H9 (cell line): ENCODE results near the gene METTL26. TPM values are rescaled to one million over a fixed set of nuclear protein-coding genes. Genes with fewer than 3 reads are reported as not detected.

Experiments used
- DNase-seq: peaks from one replicate; pipeline ENCODE4 v3.0.0-alpha.2; 2017
- H2AFZ ChIP-seq: one replicate; pipeline ENCODE4 v1.6.1; 2013; ENCODE audit warnings: mild to moderate bottlenecking, low read length, control low read depth, moderate library complexity
- H2AK5ac ChIP-seq: 2 replicates; pipeline ENCODE4 v1.6.1; 2013; ENCODE audit warnings: low read length, control low read depth, mixed read lengths; ENCODE audit not compliant: insufficient read length
- H2BK120ac ChIP-seq: one replicate; pipeline ENCODE4 v1.6.1; 2013; ENCODE audit warnings: low read depth, mild to moderate bottlenecking, low read length, control low read depth, inconsistent platforms; ENCODE audit not compliant: poor library complexity, severe bottlenecking
- H2BK12ac ChIP-seq: 2 replicates; pipeline ENCODE4 v1.6.1; 2013; ENCODE audit warnings: low read length, control low read depth, mixed read lengths, low read depth; ENCODE audit not compliant: insufficient read length
- H2BK15ac ChIP-seq: 2 replicates; pipeline ENCODE4 v1.6.1; 2013; ENCODE audit warnings: low read depth, low read length, control low read depth
- H2BK20ac ChIP-seq: one replicate; pipeline ENCODE4 v1.6.1; 2013; ENCODE audit warnings: low read depth, mild to moderate bottlenecking, low read length, control low read depth, inconsistent platforms; ENCODE audit not compliant: poor library complexity, severe bottlenecking
- H2BK5ac ChIP-seq: 2 replicates; pipeline ENCODE4 v1.6.1; 2013; ENCODE audit warnings: low read length, control low read depth, mixed read lengths; ENCODE audit not compliant: insufficient read length
- H3K14ac ChIP-seq: 2 replicates; pipeline ENCODE4 v1.6.1; 2013; ENCODE audit warnings: low read length, control low read depth; ENCODE audit not compliant: insufficient read depth
- H3K18ac ChIP-seq: 2 replicates; pipeline ENCODE4 v1.6.1; 2013; ENCODE audit warnings: low read depth, mild to moderate bottlenecking, mixed read lengths, low read length, control low read depth; ENCODE audit not compliant: insufficient read length
- H3K23ac ChIP-seq: 2 replicates; pipeline ENCODE4 v1.6.1; 2013; ENCODE audit warnings: low read length, control low read depth, mixed read lengths, low read depth; ENCODE audit not compliant: insufficient read length
- H3K23me2 ChIP-seq: 2 replicates; pipeline ENCODE4 v1.6.1; 2013; ENCODE audit warnings: low read depth, mild to moderate bottlenecking, mixed read lengths, low read length, control low read depth; ENCODE audit not compliant: insufficient read length, poor library complexity, severe bottlenecking
- H3K27ac ChIP-seq: 2 replicates; pipeline ENCODE4 v1.5.1; 2013; ENCODE audit warnings: low read length, control low read depth, mixed read lengths, low read depth; ENCODE audit not compliant: insufficient read length
- H3K27me3 ChIP-seq: 2 replicates; pipeline ENCODE4 v1.6.1; 2013; ENCODE audit warnings: low read length, control low read depth, inconsistent platforms; ENCODE audit not compliant: insufficient read depth
- H3K4ac ChIP-seq: 2 replicates; pipeline ENCODE4 v1.6.1; 2013; ENCODE audit warnings: low read depth, mild to moderate bottlenecking, control low read depth, inconsistent platforms, low read length, moderate library complexity
- H3K4me1 ChIP-seq: 2 replicates; pipeline ENCODE4 v1.6.1; 2013; ENCODE audit warnings: low read length, control low read depth, inconsistent platforms; ENCODE audit not compliant: insufficient read depth
- H3K4me2 ChIP-seq: 2 replicates; pipeline ENCODE4 v1.6.1; 2013; ENCODE audit warnings: low read length, control low read depth, mixed read lengths; ENCODE audit not compliant: insufficient read length, insufficient read depth
- H3K56ac ChIP-seq: 2 replicates; pipeline ENCODE4 v1.6.1; 2013; ENCODE audit warnings: low read depth, mild to moderate bottlenecking, mixed read lengths, low read length, control low read depth; ENCODE audit not compliant: insufficient read length
- H3K79me1 ChIP-seq: 2 replicates; pipeline ENCODE4 v1.6.1; 2013; ENCODE audit warnings: low read depth, mild to moderate bottlenecking, moderate library complexity, low read length, control low read depth, inconsistent platforms; ENCODE audit not compliant: insufficient read depth, poor library complexity, severe bottlenecking
- H3K79me2 ChIP-seq: 2 replicates; pipeline ENCODE4 v1.6.1; 2013; ENCODE audit warnings: low read length, control low read depth, inconsistent platforms; ENCODE audit not compliant: insufficient read depth
- H3K9ac ChIP-seq: 2 replicates; pipeline ENCODE4 v1.6.1; 2013; ENCODE audit warnings: low read length, control low read depth, mixed read lengths; ENCODE audit not compliant: insufficient read length; ENCODE audit errors: extremely low read depth
- H3K9me3 ChIP-seq: one replicate; pipeline ENCODE4 v1.6.1; 2013; ENCODE audit warnings: low read depth, low read length, inconsistent platforms; ENCODE audit not compliant: control insufficient read depth
- H3T11ph ChIP-seq: one replicate; pipeline ENCODE4 v1.6.1; 2013; ENCODE audit warnings: mild to moderate bottlenecking, low read length, control low read depth, inconsistent platforms
- H4K20me1 ChIP-seq: one replicate; pipeline ENCODE4 v1.6.1; 2013; ENCODE audit not compliant: control insufficient read depth, insufficient read length, insufficient read depth
- H4K5ac ChIP-seq: 2 replicates; pipeline ENCODE4 v1.6.1; 2013; ENCODE audit warnings: low read depth, mild to moderate bottlenecking, mixed read lengths, low read length, control low read depth; ENCODE audit not compliant: insufficient read length
- H4K8ac ChIP-seq: replicated peaks from 2 replicates; pipeline ENCODE4 v1.6.1; 2013; ENCODE audit warnings: low read length, control low read depth, mixed read lengths, low read depth; ENCODE audit not compliant: insufficient read length
- H4K91ac ChIP-seq: 2 replicates; pipeline ENCODE4 v1.6.1; 2013; ENCODE audit warnings: low read depth, mild to moderate bottlenecking, moderate library complexity, mixed read lengths, low read length, control low read depth; ENCODE audit not compliant: insufficient read length
- H3K27ac Mint-ChIP-seq, 3 experiments: 2 replicates in 2 of 3; 3 replicates in 1 of 3; pipeline ENCODE4 v1.8.0; 2020 to 2021; ENCODE audit warnings: mixed read lengths in 3 of 3, mild to moderate bottlenecking in 1 of 3, moderate library complexity in 1 of 3
- H3K27me3 Mint-ChIP-seq: 2 replicates; pipeline ENCODE4 v1.8.0; 2021; ENCODE audit warnings: low read depth, mild to moderate bottlenecking, moderate library complexity, mixed read lengths
- H3K36me3 Mint-ChIP-seq, 3 experiments: 2 replicates in 2 of 3; 3 replicates in 1 of 3; pipeline ENCODE4 v1.8.0; 2020 to 2021; ENCODE audit warnings: low read depth in 3 of 3, mixed read lengths in 3 of 3; ENCODE audit not compliant: insufficient read depth in 1 of 3
- H3K4me1 Mint-ChIP-seq, 2 experiments: 2 replicates each; pipeline ENCODE4 v1.8.0; 2020; ENCODE audit warnings: mixed read lengths in 2 of 2
- H3K4me3 Mint-ChIP-seq, 2 experiments: 2 replicates in 1 of 2; 3 replicates in 1 of 2; pipeline ENCODE4 v1.8.0; 2020 to 2021; ENCODE audit warnings: mild to moderate bottlenecking in 2 of 2, mixed read lengths in 2 of 2, moderate library complexity in 1 of 2
- H3K9me3 Mint-ChIP-seq, 2 experiments: 2 replicates in 1 of 2; 3 replicates in 1 of 2; pipeline ENCODE4 v1.8.0; 2020; ENCODE audit warnings: mild to moderate bottlenecking in 2 of 2, mixed read lengths in 2 of 2, moderate library complexity in 1 of 2
- WGBS: extraction: QIAGEN DNeasy Blood & Tissue Kit; methylation state at CpG from one replicate; pipeline ENCODE4 v1.1.7; 2013; ENCODE audit warnings: missing lambda C conversion rate, low lambda C conversion rate, mixed read lengths; ENCODE audit not compliant: insufficient read length; ENCODE audit errors: extremely low coverage; 5-methylcytosine and 5-hydroxymethylcytosine counted together
- total RNA-seq: library from RNA; stranded (reverse); gene quantifications from 2 replicates; pipeline ENCODE4 v1.2.1, GENCODE V29; 2021
- TF ChIP-seq, protein P1 (sequence below): fragments of 200-600 bp; sonication (generic); conservative IDR thresholded peaks from 3 replicates; pipeline ENCODE4 v1.8.0; 2021; ENCODE audit warnings: antibody characterized with exemption, mild to moderate bottlenecking

METTL26 gene
- total RNA-seq, 1 experiment from 2014 or later, result 108 TPM

DNA sequence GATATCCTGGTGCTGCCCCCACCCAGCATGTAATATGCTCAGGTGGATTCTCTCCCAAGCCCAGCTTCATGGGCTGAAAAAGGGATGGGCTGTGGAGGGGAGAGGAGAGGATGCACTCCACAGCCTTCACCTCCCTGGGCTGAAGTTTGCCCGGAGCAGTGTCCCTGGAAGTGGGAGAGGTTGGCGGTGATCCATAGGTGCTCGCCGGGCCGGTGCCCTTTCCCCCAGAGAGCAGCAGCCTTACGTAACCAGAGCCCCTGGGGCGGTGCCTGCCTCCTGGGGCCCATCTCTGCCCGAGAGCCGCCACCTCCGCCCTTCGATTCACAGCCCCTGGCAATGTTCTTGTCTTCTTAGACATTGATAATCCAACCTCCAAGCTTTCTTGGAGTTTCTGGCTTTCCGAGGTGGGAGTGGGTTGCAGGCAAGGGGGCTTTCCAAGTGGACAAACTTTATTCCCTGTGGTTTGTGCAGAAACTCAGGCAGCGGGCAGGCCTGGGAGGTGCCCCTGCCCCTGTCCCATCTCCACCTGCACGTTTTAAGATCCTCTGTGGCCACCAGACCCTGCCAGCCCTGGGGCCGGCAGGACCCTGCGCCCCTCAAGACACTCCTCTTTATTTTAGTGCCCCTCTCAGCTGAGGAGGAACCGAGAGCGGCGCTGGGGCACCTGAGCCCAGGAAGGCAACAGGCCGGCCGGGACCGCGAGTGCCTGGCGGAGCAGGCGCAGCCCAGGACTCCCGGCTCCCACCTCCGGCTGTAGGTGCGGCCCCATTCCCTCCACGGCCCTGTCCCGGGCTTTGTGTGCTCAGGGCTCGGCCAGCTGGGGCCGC lies 10.0 kb upstream of the METTL26 start:
- H4K20me1 ChIP-seq, result no peaks in the 10 kb centered on the region
- no peak overlapping the region for H3K14ac ChIP-seq
- peaks cover 2 to 15% (median 4%) of the 10 kb centered on the region in 3 experiments; a peak in 4 of 7 replicates for H3K36me3 Mint-ChIP-seq
- no peak overlapping the region for H3K56ac ChIP-seq
- H3K27ac ChIP-seq, result no peak overlapping the region
- no peak overlapping the region for H3K4me2 ChIP-seq
- no peak overlapping the region for H2BK5ac ChIP-seq
- H3K9ac ChIP-seq, result no peak overlapping the region
- no peak overlapping the region for H3K27ac Mint-ChIP-seq
- H4K8ac ChIP-seq, result no peak overlapping the region
- no peak overlapping the region for H3K18ac ChIP-seq
- no CpG with 5 or more reads among the region's 32 CpGs for WGBS
- H2AK5ac ChIP-seq, result no peak overlapping the region
- no peak overlapping the region for H3K4me3 Mint-ChIP-seq
- H3K4me1 Mint-ChIP-seq, result peaks cover 2 to 15% of the 10 kb centered on the region in 2 experiments
- no peaks in the 10 kb centered on the region for H3K79me1 ChIP-seq
- H3K4ac ChIP-seq, result no peak overlapping the region
- H3K9me3 ChIP-seq, result no peaks in the 10 kb centered on the region
- no peak overlapping the region for H2AFZ ChIP-seq
- no peak overlapping the region for H2BK120ac ChIP-seq
- H3K4me1 ChIP-seq, result no peaks in the 10 kb centered on the region; the same call in 1 of the 2 replicates
- H3K23me2 ChIP-seq, result peaks cover 14% of the 10 kb centered on the region
- no peak overlapping the region for H4K5ac ChIP-seq
- no peak for DNase-seq
- H4K91ac ChIP-seq, result no peak overlapping the region
- TF ChIP-seq, protein P1, sequence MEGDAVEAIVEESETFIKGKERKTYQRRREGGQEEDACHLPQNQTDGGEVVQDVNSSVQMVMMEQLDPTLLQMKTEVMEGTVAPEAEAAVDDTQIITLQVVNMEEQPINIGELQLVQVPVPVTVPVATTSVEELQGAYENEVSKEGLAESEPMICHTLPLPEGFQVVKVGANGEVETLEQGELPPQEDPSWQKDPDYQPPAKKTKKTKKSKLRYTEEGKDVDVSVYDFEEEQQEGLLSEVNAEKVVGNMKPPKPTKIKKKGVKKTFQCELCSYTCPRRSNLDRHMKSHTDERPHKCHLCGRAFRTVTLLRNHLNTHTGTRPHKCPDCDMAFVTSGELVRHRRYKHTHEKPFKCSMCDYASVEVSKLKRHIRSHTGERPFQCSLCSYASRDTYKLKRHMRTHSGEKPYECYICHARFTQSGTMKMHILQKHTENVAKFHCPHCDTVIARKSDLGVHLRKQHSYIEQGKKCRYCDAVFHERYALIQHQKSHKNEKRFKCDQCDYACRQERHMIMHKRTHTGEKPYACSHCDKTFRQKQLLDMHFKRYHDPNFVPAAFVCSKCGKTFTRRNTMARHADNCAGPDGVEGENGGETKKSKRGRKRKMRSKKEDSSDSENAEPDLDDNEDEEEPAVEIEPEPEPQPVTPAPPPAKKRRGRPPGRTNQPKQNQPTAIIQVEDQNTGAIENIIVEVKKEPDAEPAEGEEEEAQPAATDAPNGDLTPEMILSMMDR, result no peak
- H2BK20ac ChIP-seq, result no peak overlapping the region
- no peak overlapping the region for H2BK12ac ChIP-seq
- no peak overlapping the region for H3T11ph ChIP-seq
- H3K27me3 Mint-ChIP-seq, result no peaks in the 10 kb centered on the region; the same call in 1 of the 2 replicates
- H3K9me3 Mint-ChIP-seq, result no peaks in the 10 kb centered on the region
- H3K27me3 ChIP-seq, result no peaks in the 10 kb centered on the region
- no peaks in the 10 kb centered on the region for H3K79me2 ChIP-seq
- H2BK15ac ChIP-seq, result no peak overlapping the region
- no peak overlapping the region for H3K23ac ChIP-seq
